Skeletal muscle tissue (tissue), 4 donors: Measurements from ENCODE around the gene TP53I13. TPM values are rescaled to one million over a fixed set of nuclear protein-coding genes. Genes with fewer than 3 reads are reported as not detected.
"Not testable (repeated sequence)": the region's sequence is repeated elsewhere in the genome, so short reads cannot be mapped to it uniquely, and the experiment has no call there.

ENCODE experiments used
- H3K27ac ChIP-seq: one replicate; pipeline ENCODE4 v1.7.0; 2013; ENCODE audit warnings: mild to moderate bottlenecking, low read depth, low read length, inconsistent platforms
- H3K27me3 ChIP-seq, 3 donors: one replicate each; pipeline ENCODE4 v1.7.0; 2013; ENCODE audit warnings: low read length in 3 of 3; ENCODE audit not compliant: control insufficient read depth in 3 of 3, insufficient read depth in 3 of 3
- H3K36me3 ChIP-seq, 3 donors: one replicate each; pipeline ENCODE4 v1.7.0; 2013; ENCODE audit warnings: low read length in 3 of 3; ENCODE audit not compliant: control insufficient read depth in 3 of 3, insufficient read depth in 3 of 3
- H3K4me1 ChIP-seq, 3 donors: one replicate each; pipeline ENCODE4 v1.7.0; 2013; ENCODE audit warnings: low read length in 3 of 3, mild to moderate bottlenecking in 3 of 3; ENCODE audit not compliant: control insufficient read depth in 3 of 3, insufficient read depth in 3 of 3
- H3K4me3 ChIP-seq, 3 donors: one replicate each; pipeline ENCODE4 v1.7.0; 2013; ENCODE audit warnings: low read length in 3 of 3
- H3K9ac ChIP-seq, 3 donors: one replicate each; pipeline ENCODE4 v1.7.0; 2013; ENCODE audit warnings: low read length in 3 of 3, mild to moderate bottlenecking in 3 of 3, moderate library complexity in 2 of 3, low read depth in 1 of 3
- H3K9me3 ChIP-seq, 3 donors: one replicate each; pipeline ENCODE4 v1.7.0; 2013; ENCODE audit warnings: low read length in 3 of 3; ENCODE audit not compliant: control insufficient read depth in 3 of 3
- total RNA-seq: library from RNA; depleted of rRNA; stranded (reverse); fragments of >200 nt; gene quantifications from one replicate; pipeline ENCODE4 v1.2.3, GENCODE V29; 2014
- donor health status: Osteomylitis.

TP53I13 gene
- total RNA-seq, 1 donor from 2014 or later = 26.1 TPM

GRCh38 chr17:29557085-29557738 is 11.3 kb upstream of the TP53I13 start:
- Histone ChIP-seq H3K9ac (no peak overlapping the region), H3K4me1 (peaks cover 6 to 11% (median 9%) of the 10 kb centered on the region in 3 donors), H3K27ac (no peak overlapping the region), H3K27me3 (no peaks in the 10 kb centered on the region), H3K4me3 (no peak overlapping the region), H3K9me3 (no peaks in the 10 kb centered on the region), H3K36me3 (peaks cover 0 to 4% (median 0%) of the 10 kb centered on the region in 3 donors)

GRCh38 chr17:29557739-29558116 is 10.8 kb upstream of the TP53I13 start:
- Histone ChIP-seq H3K4me3 (no peak overlapping the region), H3K9ac (no peak overlapping the region), H3K27ac (no peak overlapping the region), H3K36me3 (peaks cover 0 to 7% (median 0%) of the 10 kb centered on the region in 3 donors), H3K4me1 (peaks cover 7 to 16% (median 13%) of the 10 kb centered on the region in 3 donors), H3K9me3 (no peaks in the 10 kb centered on the region), H3K27me3 (no peaks in the 10 kb centered on the region)

- not testable (repeated sequence) for H3K36me3 ChIP-seq, H3K9ac ChIP-seq, H3K9me3 ChIP-seq, H3K27me3 ChIP-seq, H3K27ac ChIP-seq, H3K4me3 ChIP-seq
- H3K4me1 ChIP-seq = peaks cover 7 to 16% (median 14%) of the 10 kb centered on the region in 3 donors
Observed at GRCh38 chr17:29558139-29558538, 10.4 kb upstream of the TP53I13 start.

- no peaks in the 10 kb centered on the region for H3K27me3 ChIP-seq
- H3K36me3 ChIP-seq = peaks cover 0 to 8% (median 0%) of the 10 kb centered on the region in 3 donors
- no peak overlapping the region for H3K4me3 ChIP-seq
- H3K9ac ChIP-seq = no peak overlapping the region
- no peaks in the 10 kb centered on the region for H3K9me3 ChIP-seq
- peaks cover 7 to 16% (median 14%) of the 10 kb centered on the region in 3 donors for H3K4me1 ChIP-seq
- H3K27ac ChIP-seq = no peak overlapping the region
Observed at GRCh38 chr17:29559640-29560039, 8.9 kb upstream of the TP53I13 start.

- peaks cover 0 to 8% (median 0%) of the 10 kb centered on the region in 3 donors for H3K36me3 ChIP-seq
- no peak overlapping the region for H3K9ac ChIP-seq
- H3K27me3 ChIP-seq = no peaks in the 10 kb centered on the region
- H3K27ac ChIP-seq = no peak overlapping the region
- no peak overlapping the region for H3K4me3 ChIP-seq
- H3K4me1 ChIP-seq = peaks cover 7 to 18% (median 14%) of the 10 kb centered on the region in 3 donors
- H3K9me3 ChIP-seq = no peaks in the 10 kb centered on the region
Observed at GRCh38 chr17:29560316-29560715, 8.2 kb upstream of the TP53I13 start.

- Histone ChIP-seq H3K36me3 (peaks cover 0 to 8% (median 0%) of the 10 kb centered on the region in 3 donors), H3K9ac (no peak overlapping the region), H3K27ac (peak overlapping the region; percentile 3), H3K9me3 (no peaks in the 10 kb centered on the region), H3K4me3 (no peak overlapping the region), H3K4me1 (peaks cover 7 to 25% (median 20%) of the 10 kb centered on the region in 3 donors), H3K27me3 (peaks cover 0 to 6% (median 0%) of the 10 kb centered on the region in 3 donors)
Observed at GRCh38 chr17:29561554-29562517, 6.7 kb upstream of the TP53I13 start.

GRCh38 chr17:29562615-29563014 is 5.9 kb upstream of the TP53I13 start:
- H3K27ac ChIP-seq = no peak overlapping the region
- H3K27me3 ChIP-seq = peaks cover 0 to 6% (median 0%) of the 10 kb centered on the region in 3 donors
- no peak overlapping the region for H3K4me3 ChIP-seq
- peaks cover 9 to 27% (median 22%) of the 10 kb centered on the region in 3 donors for H3K4me1 ChIP-seq
- peaks cover 0 to 8% (median 0%) of the 10 kb centered on the region in 3 donors for H3K36me3 ChIP-seq
- no peaks in the 10 kb centered on the region for H3K9me3 ChIP-seq
- H3K9ac ChIP-seq = no peak overlapping the region

GRCh38 chr17:29563816-29564215 is 4.7 kb upstream of the TP53I13 start:
- peaks cover 11 to 31% (median 23%) of the 10 kb centered on the region in 3 donors for H3K4me1 ChIP-seq
- H3K36me3 ChIP-seq = peaks cover 0 to 8% (median 0%) of the 10 kb centered on the region in 3 donors
- no peak overlapping the region for H3K4me3 ChIP-seq
- H3K9ac ChIP-seq = no peak overlapping the region
- no peak overlapping the region for H3K27ac ChIP-seq
- H3K9me3 ChIP-seq = no peaks in the 10 kb centered on the region
- H3K27me3 ChIP-seq = peaks cover 0 to 6% (median 0%) of the 10 kb centered on the region in 3 donors

GRCh38 chr17:29565643-29566472 is 2.6 kb upstream of the TP53I13 start:
- Histone ChIP-seq H3K4me3 (peak overlapping the region; percentile 14 to 52 (median 48)), H3K36me3 (peaks cover 0 to 8% (median under 1%) of the 10 kb centered on the region in 3 donors), H3K27me3 (peaks cover 0 to 6% (median 0%) of the 10 kb centered on the region in 3 donors), H3K4me1 (peaks cover 24 to 47% (median 31%) of the 10 kb centered on the region in 3 donors), H3K9ac (peak overlapping the region; percentile 33 to 56 (median 54)), H3K27ac (no peak overlapping the region), H3K9me3 (no peaks in the 10 kb centered on the region)
